Stimulated activated naive CD4-positive, alpha-beta T cell treated with Interleukin-2 at 50 U/mL for 16 hours (primary cell): ENCODE results near the gene GALNTL6.
"Not testable (repeated sequence)": the region's sequence is repeated elsewhere in the genome, so short reads cannot be mapped to it uniquely, and the experiment has no call there.

Experiments
- DNase-seq: peaks from one replicate; lab custom pipeline; 2025; lab: John Stamatoyannopoulos, UW

GALNTL6 gene

DNA sequence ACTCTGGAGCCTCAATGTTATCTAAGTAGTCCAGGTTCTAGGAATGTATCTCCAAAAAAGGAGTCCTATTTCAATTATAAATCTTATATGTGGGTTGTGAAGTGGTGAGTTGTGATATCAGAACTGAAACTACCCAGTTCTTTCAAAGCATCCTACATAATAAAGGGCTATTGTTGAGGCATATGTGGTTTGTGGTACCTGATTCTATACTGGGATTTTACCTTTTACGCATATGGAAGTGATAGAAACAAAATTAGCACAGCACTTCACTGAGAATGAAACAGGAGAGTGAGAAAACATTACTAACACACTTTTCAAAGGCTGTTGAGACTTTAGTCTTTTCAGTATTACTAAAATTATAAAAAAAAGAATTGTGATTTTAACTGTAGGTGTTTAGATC is 937.7 kb downstream of the GALNTL6 start:
- no peak for DNase-seq

- no peak for DNase-seq
Observed at GRCh38 chr4:172751550-172751949, 938.3 kb downstream of the GALNTL6 start.

- no peak for DNase-seq
Observed at GRCh38 chr4:172758586-172759340, 945.6 kb downstream of the GALNTL6 start.

DNA sequence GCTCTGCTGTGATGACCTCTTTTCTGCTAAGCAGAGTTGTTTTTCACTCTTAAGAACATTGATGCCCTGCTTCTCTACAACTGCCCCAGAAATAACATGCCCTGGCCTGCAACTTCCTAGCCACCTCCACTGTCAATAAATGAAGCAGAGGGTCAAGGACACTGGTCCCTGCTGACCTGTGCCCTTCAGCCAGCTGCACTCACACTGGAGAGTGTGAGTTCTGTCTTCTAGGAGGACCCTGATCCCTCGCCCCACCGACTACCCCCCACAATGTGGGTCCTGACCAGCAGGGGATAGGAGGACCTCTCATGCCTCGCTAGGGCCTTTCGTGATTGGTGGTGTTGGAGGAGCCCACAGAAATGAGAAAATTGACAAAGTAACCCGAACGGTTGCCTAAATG is 947.3 kb downstream of the GALNTL6 start:
- no peak for DNase-seq

DNA sequence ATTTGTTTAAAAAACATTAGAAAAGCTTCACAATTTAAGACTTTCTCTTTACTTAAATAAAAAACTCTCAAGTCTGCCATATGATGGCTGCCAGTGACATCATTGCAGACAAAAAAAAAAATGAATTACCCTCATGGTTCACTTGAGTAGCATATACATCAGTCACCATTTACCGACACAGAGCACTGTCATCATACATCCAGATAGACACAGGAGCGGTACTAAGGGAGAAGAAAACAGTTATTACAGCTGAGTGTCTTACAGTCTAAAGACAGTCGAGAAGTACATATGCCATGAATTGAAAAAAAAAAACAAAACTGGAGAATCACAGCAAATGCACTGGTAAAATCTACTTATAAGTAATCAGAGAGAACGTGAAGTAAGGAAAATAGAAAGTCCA is 949.7 kb downstream of the GALNTL6 start:
- DNase-seq: no peak

GRCh38 chr4:172770787-172771186 is 957.6 kb downstream of the GALNTL6 start:
- DNase-seq: no peak

DNA sequence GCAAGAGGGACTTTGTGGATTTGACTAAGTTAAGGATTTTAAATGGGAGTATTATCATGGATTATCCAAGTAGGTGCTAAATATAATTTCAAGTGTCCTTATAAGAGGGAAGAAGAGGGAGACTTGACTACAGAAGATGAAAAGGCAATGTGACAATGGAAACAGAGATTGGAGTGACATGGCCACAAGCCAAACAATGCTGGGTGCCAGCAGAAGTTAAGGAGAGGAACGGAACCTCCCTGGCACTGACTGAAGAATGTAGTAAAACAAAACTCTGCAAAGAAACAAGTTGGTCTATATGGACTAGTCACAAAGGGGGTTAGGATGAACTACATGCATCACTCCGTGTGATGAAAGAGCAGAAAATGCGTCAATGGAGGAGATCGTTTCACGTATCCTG is 959.6 kb downstream of the GALNTL6 start:
- no peak for DNase-seq

DNA sequence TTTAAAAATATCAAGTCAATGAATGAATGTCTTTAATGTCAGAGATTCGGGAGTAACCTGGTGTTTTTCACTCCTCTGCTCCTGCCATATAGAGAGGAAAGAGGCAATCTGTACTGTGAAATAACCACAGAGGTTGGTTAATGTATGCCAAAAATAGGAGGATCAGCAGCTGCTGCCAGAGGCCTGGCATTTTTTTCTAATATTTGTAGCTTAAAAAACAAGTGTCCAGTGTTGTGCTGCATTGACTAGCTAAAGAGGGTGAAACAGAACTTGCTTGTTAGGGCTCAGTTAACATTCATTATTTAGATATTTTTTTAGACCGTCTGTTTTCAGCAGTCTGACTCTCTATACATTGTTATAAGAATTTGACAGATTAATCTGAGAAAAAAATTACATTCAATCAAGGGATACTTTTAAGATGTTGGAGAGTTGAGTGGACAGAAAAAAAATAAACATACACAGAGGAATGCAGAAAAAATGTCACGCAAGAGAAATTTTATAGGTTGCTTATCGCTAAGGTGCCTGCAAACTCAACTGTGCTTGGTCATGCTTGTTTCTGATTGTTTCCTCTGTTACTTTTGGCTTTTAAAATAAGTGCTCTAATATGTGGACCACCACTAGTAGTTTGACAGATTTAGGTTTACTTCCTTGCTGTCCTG is 963.1 kb downstream of the GALNTL6 start:
- no peak for DNase-seq

DNA sequence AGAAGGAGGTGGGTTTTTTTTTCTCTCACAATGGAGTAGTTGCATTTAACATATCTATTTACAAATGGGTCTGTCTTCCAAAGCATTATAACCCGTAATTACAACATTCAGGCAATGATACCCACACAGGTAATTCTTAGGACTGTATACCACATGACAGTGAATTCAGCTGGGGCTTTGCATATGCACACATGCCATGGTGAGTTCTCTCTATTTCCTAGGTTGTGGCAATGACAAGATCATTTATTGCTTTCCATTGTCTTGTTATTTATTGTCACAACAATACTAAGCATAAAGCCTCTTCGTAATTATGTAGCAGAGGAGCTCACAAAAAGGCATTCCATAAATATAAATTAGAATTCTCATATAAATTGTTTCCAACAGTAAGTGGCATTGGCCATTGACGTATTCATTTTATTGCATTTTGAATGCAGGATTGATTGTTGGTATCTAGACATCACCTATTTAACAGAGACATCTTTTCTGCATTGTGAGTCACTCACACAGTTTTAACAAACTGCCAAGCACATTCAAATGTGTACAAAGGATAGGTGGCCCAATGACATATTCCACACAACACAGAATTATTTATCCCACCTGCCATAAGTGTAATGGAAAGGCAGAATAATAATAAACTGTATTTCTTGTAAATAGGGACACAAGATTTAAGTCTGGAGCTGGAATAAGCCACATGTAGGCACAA is 964.7 kb downstream of the GALNTL6 start:
- no peak for DNase-seq

DNA sequence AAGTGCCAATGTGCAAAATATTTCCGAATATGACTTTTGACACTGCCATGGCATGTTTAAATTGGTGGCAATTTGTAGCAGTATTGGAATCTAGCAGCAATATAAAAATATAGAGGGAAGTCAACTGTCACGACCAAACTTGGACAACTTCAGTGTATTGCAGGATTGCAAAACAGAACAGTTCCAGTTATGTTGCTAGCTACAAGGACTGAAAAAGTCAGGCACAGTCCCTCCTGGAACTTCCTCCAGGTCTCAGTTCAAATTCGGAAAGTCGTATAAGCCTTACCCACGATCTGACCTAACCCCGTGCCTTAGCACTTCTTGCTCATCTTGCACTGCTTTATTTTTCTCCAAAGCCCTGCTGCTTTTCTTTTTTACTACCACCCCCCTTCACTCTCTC is 965.4 kb downstream of the GALNTL6 start:
- no peak for DNase-seq

- DNase-seq: no peak
Observed at GRCh38 chr4:172780566-172781081, 967.4 kb downstream of the GALNTL6 start.

GRCh38 chr4:172785613-172786012 is 972.4 kb downstream of the GALNTL6 start:
- no peak for DNase-seq

DNA sequence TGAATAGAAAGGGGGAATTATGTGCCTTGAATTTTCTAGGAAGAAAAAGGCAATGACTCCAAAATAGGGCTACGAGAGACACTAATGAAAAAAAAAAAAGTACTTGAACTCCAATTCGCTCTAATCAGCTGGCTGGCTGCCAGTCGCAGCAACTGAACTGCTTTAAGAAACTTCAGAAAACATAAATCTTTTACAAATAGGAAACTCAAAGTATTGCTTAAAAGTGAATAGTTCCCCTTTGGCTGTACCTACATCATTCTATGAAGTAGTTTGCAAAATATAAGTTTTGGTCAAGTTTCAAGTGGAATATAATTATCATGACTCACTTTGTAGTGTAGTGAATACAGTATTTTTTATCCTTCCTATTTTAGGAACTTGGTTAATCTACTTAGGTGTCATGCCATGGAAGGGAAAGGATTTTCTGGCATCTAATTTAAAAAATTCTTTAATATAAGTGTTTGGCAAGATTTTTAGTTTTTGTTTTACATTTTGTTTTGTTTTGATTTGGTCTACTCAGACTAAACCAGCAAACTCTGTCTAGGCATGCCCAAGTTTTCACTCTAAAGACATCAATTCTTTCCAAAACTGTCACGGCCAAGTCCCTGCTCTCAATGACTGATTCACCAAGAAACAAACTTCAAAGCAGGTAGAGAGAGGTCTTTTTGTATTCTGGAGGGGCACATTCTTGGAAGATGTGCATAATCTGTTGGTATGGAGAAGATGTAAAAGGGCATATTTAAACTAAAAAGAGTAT is 973.0 kb downstream of the GALNTL6 start:
- no peak for DNase-seq

DNA sequence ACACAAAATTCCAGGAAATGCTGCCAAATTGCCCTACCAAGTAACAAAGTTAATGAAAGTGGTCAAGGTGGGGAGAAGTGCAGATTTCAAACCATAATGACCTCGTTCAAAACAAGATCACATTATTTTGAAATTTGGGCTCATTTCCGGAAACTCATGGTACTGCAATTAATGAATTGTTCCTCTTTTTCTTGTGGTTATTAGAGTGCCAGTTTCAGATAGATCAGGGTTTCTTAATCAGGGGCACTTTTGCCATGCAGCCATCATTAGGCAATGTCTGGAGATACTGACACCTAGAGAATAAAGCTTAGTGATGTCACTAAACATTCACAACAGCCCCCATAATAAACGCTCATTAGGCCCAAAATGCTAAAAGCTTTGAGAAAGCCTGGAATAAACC is 973.9 kb downstream of the GALNTL6 start:
- DNase-seq: no peak

GRCh38 chr4:172791841-172792240 is 978.6 kb downstream of the GALNTL6 start:
- no peak for DNase-seq

DNA sequence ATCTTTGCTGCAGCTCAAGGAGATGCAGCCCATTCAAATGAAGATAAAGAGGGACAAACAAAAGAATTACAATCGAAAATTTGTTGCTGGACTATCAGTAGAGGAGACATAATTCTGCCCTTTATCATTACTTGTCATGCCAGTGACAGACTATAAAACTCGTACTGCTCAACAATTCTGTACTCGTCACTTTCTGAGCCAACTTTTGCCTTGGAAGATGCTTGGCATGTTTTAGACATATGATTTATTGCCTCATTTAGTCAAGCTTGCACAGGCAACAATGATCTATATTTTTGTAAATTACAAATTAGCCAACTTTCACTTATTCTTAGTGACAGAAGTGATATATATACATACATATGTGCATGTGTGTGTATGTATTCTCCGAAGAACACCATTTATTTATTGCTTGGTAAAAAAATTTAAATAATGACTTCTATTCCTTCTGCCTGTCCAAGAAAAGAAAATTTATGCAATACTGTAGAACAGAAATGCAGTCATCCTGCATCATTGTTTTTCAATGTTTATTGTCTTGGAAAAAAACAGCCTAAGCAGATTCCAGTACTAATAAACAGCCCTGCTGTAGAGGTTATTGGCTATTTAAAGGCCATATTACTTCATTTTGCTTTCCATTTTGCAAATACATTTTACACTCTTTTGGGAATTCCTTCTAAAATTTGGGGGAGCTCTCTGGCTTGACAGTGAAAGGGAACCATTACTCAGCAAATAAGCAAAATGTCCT is 980.5 kb downstream of the GALNTL6 start:
- DNase-seq: no peak

DNA sequence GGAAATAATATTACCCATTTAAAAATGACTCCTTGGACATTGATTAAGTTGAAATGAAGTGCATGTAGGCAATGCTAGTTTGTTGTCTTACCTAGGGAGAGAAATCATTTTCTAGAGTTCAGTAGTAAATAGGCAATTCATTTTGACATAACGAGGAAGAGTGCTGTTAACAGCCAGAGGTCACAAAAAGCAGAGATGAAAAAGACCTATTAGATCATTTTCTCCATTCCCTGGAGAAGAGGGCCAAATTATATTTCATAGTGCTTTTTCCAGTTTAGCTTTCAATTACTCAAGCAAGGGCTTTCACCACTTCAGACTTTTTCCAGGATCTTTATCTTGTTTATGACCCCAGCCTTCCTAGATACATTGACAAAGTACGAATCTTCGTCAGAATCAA is 981.1 kb downstream of the GALNTL6 start:
- DNase-seq: no peak

DNA sequence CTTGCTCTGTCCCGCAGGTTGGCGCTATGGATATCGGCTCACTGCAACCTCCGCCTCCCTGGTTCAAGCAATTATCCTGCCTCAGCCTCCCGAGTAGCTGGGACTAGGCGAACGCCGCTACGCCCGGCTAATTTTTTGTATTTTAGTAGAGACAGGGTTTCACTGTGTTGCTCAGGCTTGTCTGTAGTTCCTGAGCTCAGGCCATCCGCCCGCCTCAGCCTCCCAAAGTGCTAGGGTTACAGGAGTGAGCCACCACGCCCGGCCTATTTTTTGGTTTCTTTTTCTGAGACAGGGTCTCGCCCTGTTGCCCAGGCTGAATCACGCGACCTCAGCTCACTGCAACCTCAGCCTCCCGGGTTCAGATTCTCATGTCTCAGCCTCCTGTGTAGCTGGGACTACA is 984.1 kb downstream of the GALNTL6 start:
- not testable (repeated sequence) for DNase-seq

DNA sequence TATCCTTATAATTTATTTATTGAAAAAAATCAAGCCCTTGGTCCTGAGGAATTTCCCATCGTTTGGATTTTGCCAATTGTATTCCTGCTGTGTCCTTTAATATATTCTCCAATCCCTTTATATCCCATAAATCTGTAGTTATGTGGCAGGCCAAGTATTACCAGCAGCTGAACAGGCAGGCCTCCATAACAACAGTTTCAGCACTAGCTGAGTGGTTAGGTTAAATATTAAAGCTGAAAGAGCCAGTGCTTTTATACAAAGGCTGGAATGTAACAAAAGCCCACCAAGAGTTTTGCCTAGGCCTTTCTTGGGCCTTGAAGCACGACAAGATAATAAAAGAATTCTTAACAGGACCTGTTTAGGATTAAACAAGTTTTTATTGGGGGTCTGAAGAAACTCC is 988.8 kb downstream of the GALNTL6 start:
- no peak for DNase-seq

- DNase-seq: no peak
Observed at GRCh38 chr4:172806841-172807240, 993.6 kb downstream of the GALNTL6 start.

- no peak for DNase-seq
Observed at GRCh38 chr4:172808196-172808595, 995.0 kb downstream of the GALNTL6 start.

- no peak for DNase-seq
Observed at GRCh38 chr4:172809319-172809718, 996.1 kb downstream of the GALNTL6 start.
